NT2/D1 (cell line): ENCODE results near the gene MAPK9.

Source experiments
- DNase-seq: peaks from one replicate; pipeline ENCODE4 v3.0.0-alpha.2; 2011; ENCODE audit warnings: low read depth, low spot score
- H3K27me3 ChIP-seq: 2 replicates; pipeline ENCODE4 v1.6.0; 2011; ENCODE audit warnings: mild to moderate bottlenecking; ENCODE audit not compliant: insufficient read length, insufficient read depth
- H3K36me3 ChIP-seq: 2 replicates; pipeline ENCODE4 v1.6.1; 2011; ENCODE audit warnings: mild to moderate bottlenecking, low read length, mixed read lengths; ENCODE audit not compliant: insufficient read depth, insufficient read length
- H3K4me1 ChIP-seq: 2 replicates; pipeline ENCODE4 v1.5.1; 2011; ENCODE audit not compliant: insufficient read depth, insufficient read length
- H3K4me3 ChIP-seq: 2 replicates; pipeline ENCODE4 v1.5.1; 2011; ENCODE audit warnings: low read depth; ENCODE audit not compliant: insufficient read length
- H3K9ac ChIP-seq: 2 replicates; pipeline ENCODE4 v1.6.0; 2011; ENCODE audit warnings: low read depth; ENCODE audit not compliant: insufficient read length
- H3K9me3 ChIP-seq: 2 replicates; pipeline ENCODE4 v1.5.1; 2011; ENCODE audit warnings: mild to moderate bottlenecking, low read length; ENCODE audit not compliant: insufficient read depth
- SUZ12 ChIP-seq: IDR thresholded peaks from 2 replicates; pipeline ENCODE4 v1.6.1; 2011; ENCODE audit not compliant: insufficient read length, insufficient read depth; ENCODE audit errors: extremely low read depth
- YY1 ChIP-seq: IDR thresholded peaks from 2 replicates; pipeline ENCODE4 v1.6.1; 2011; ENCODE audit not compliant: insufficient read length, insufficient read depth
- ZNF274 ChIP-seq: IDR thresholded peaks from 2 replicates; pipeline ENCODE4 v1.6.1; 2011; ENCODE audit warnings: mild to moderate bottlenecking, low read depth, low read length

The MAPK9 gene

GRCh38 chr5:180291943-180292831 is at the start of gene MAPK9:
TSS of gene MAPK9 (minus strand) at chr5:180292083. CDS start at chr5:180280561, 11,522 bp downstream.
- DNase-seq, result peak; percentile 55
- TF ChIP-seq ZNF274 (no peak), YY1 (no peak), SUZ12 (no peak)
- peaks cover 11% of the 10 kb centered on the region for H3K4me1 ChIP-seq
- H3K9ac ChIP-seq, result peak within 1 kb of the TSS; percentile 92
- peak within 1 kb of the TSS; percentile 71 for H3K4me3 ChIP-seq
- H3K9me3 ChIP-seq, result no peaks in the 10 kb centered on the region
- no peaks in the 10 kb centered on the region for H3K27me3 ChIP-seq
- H3K36me3 ChIP-seq, result peaks cover 13% of the 10 kb centered on the region

- no peak for DNase-seq
- Histone ChIP-seq H3K9me3 (no peaks in the 10 kb centered on the region), H3K27me3 (no peaks in the 10 kb centered on the region), H3K9ac (no peak overlapping the region), H3K4me1 (peaks cover 25% of the 10 kb centered on the region), H3K36me3 (peaks cover 43% of the 10 kb centered on the region), H3K4me3 (no peak overlapping the region)
- no peak for TF ChIP-seq YY1
- no peak for TF ChIP-seq SUZ12
- TF ChIP-seq ZNF274, result no peak
Observed at GRCh38 chr5:180341595-180341994, 49.7 kb upstream of the MAPK9 start.

DNA sequence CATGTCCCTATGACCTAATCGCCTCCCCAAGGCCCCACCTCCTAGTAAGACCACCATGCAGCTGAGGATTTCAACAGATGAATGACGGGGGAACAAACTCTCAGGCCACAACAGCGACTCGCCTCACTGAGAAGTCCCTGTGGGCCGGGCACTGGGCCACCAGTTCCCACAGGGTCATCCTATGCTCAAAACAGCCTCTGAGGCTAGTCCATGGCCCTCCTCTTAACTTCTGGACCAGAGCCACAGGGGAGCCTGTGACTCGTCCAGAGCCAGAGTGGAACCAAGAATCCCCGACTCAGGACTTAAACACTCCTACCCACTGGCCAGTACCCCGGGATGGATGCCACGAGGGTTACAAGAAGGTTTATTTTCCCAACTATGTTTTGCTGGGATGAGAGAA is 49.0 kb upstream of the MAPK9 start:
- Histone ChIP-seq H3K9me3 (no peaks in the 10 kb centered on the region), H3K36me3 (peaks cover 43% of the 10 kb centered on the region), H3K4me1 (peaks cover 25% of the 10 kb centered on the region), H3K27me3 (no peaks in the 10 kb centered on the region), H3K9ac (no peak overlapping the region), H3K4me3 (no peak overlapping the region)
- TF ChIP-seq SUZ12, result no peak
- TF ChIP-seq YY1, result no peak
- no peak for TF ChIP-seq ZNF274
- DNase-seq, result no peak

GRCh38 chr5:180339583-180340183 is 47.8 kb upstream of the MAPK9 start:
- no peak for TF ChIP-seq SUZ12
- no peak for TF ChIP-seq ZNF274
- TF ChIP-seq YY1, result no peak
- Histone ChIP-seq H3K27me3 (no peaks in the 10 kb centered on the region), H3K4me3 (no peak overlapping the region), H3K36me3 (peaks cover 47% of the 10 kb centered on the region), H3K9ac (no peak overlapping the region), H3K9me3 (no peaks in the 10 kb centered on the region), H3K4me1 (peaks cover 18% of the 10 kb centered on the region)
- DNase-seq, result no peak

GRCh38 chr5:180338001-180338707 is 46.3 kb upstream of the MAPK9 start:
- Histone ChIP-seq H3K9ac (no peak overlapping the region), H3K4me3 (no peak overlapping the region), H3K9me3 (no peaks in the 10 kb centered on the region), H3K27me3 (no peaks in the 10 kb centered on the region), H3K4me1 (peaks cover 6% of the 10 kb centered on the region), H3K36me3 (peaks cover 56% of the 10 kb centered on the region)
- no peak for DNase-seq
- no peak for TF ChIP-seq ZNF274
- no peak for TF ChIP-seq SUZ12
- no peak for TF ChIP-seq YY1

- DNase-seq, result no peak
- peaks cover 6% of the 10 kb centered on the region for H3K4me1 ChIP-seq
- H3K36me3 ChIP-seq, result peaks cover 56% of the 10 kb centered on the region
- H3K27me3 ChIP-seq, result no peaks in the 10 kb centered on the region
- no peak overlapping the region for H3K4me3 ChIP-seq
- no peaks in the 10 kb centered on the region for H3K9me3 ChIP-seq
- TF ChIP-seq ZNF274 (no peak), YY1 (no peak), SUZ12 (no peak)
- no peak overlapping the region for H3K9ac ChIP-seq
Observed at GRCh38 chr5:180336234-180337020, 44.5 kb upstream of the MAPK9 start.

GRCh38 chr5:180335614-180336233 is 43.8 kb upstream of the MAPK9 start:
- Histone ChIP-seq H3K36me3 (peaks cover 62% of the 10 kb centered on the region), H3K9ac (no peak overlapping the region), H3K9me3 (no peaks in the 10 kb centered on the region), H3K4me3 (no peak overlapping the region), H3K27me3 (no peaks in the 10 kb centered on the region), H3K4me1 (peaks cover 10% of the 10 kb centered on the region)
- TF ChIP-seq ZNF274 (no peak), YY1 (no peak), SUZ12 (no peak)
- DNase-seq, result no peak
